NCI-H446 (cell line): Measurements from ENCODE around the gene NUDT8.
"Not testable (repeated sequence)": the region's sequence is repeated elsewhere in the genome, so short reads cannot be mapped to it uniquely, and the experiment has no call there.

ENCODE experiments used
- DNase-seq, 2 experiments: peaks; one replicate each; lab custom pipeline; 2025; lab: John Stamatoyannopoulos, UW

NUDT8 gene

GRCh38 chr11:67660752-67661151 is 31.0 kb upstream of the NUDT8 start:
- DNase-seq = not testable (repeated sequence)

- DNase-seq = not testable (repeated sequence)
Measured at GRCh38 chr11:67659651-67660165, 30.0 kb upstream of the NUDT8 start.

- no peak for DNase-seq
Measured at GRCh38 chr11:67657300-67657699, 27.6 kb upstream of the NUDT8 start.

GRCh38 chr11:67656278-67656922 is 26.7 kb upstream of the NUDT8 start:
- no peak for DNase-seq

- DNase-seq = no peak
Measured at GRCh38 chr11:67654225-67654624, 24.5 kb upstream of the NUDT8 start.

GRCh38 chr11:67652965-67653845 is 23.5 kb upstream of the NUDT8 start:
- DNase-seq = no peak

- DNase-seq = no peak
Measured at GRCh38 chr11:67651976-67652781, 22.4 kb upstream of the NUDT8 start.

GRCh38 chr11:67649634-67650510 is 20.1 kb upstream of the NUDT8 start:
- DNase-seq = no peak

- DNase-seq = no peak
Measured at GRCh38 chr11:67648796-67649613, 19.3 kb upstream of the NUDT8 start.

GRCh38 chr11:67648140-67648795 is 18.5 kb upstream of the NUDT8 start:
- DNase-seq = no peak

- DNase-seq = no peak
Measured at GRCh38 chr11:67647471-67647870, 17.7 kb upstream of the NUDT8 start.

GRCh38 chr11:67646535-67647336 is 17.0 kb upstream of the NUDT8 start:
- no peak for DNase-seq

- DNase-seq = no peak
Measured at GRCh38 chr11:67645521-67646461, 16.1 kb upstream of the NUDT8 start.

- DNase-seq = no peak
Measured at GRCh38 chr11:67644472-67645418, 15.0 kb upstream of the NUDT8 start.

GRCh38 chr11:67644042-67644441 is 14.3 kb upstream of the NUDT8 start:
- no peak for DNase-seq
